NB4 (cell line): ENCODE results near the gene PRKG2.
"Not testable (repeated sequence)": the region's sequence is repeated elsewhere in the genome, so short reads cannot be mapped to it uniquely, and the experiment has no call there.

Experiments
- DNase-seq: peaks from one replicate; pipeline ENCODE4 v3.0.0; 2010; ENCODE audit warnings: low read depth
- H3K4me3 ChIP-seq: one replicate; pipeline ENCODE4 v1.5.1; 2011; ENCODE audit warnings: mild to moderate bottlenecking, low read depth, low read length, moderate library complexity
- CTCF ChIP-seq: IDR thresholded peaks from one replicate; pipeline ENCODE4 v1.5.1; 2012; ENCODE audit warnings: low read depth, low read length
- MAX ChIP-seq: IDR thresholded peaks from 2 replicates; pipeline ENCODE4 v1.6.1; 2011; ENCODE audit warnings: low read depth, low read length
- MYC ChIP-seq: IDR thresholded peaks from 2 replicates; pipeline ENCODE4 v1.6.1; 2011; ENCODE audit warnings: low read depth, low read length
- POLR2A ChIP-seq: IDR thresholded peaks from 2 replicates; pipeline ENCODE4 v1.6.1; 2011; ENCODE audit warnings: mild to moderate bottlenecking; ENCODE audit not compliant: insufficient read length; ENCODE audit errors: extremely low read depth

PRKG2 gene

GRCh38 chr4:81162752-81163458 is 52.1 kb downstream of the PRKG2 start:
- no peak for DNase-seq
- no peak for TF ChIP-seq MAX
- no peak for TF ChIP-seq POLR2A
- TF ChIP-seq MYC = no peak
- TF ChIP-seq CTCF = no peak
- H3K4me3 ChIP-seq = no peak overlapping the region

- H3K4me3 ChIP-seq, DNase-seq: not testable (repeated sequence)
These were observed 61.2 kb downstream of the PRKG2 start for GRCh38 chr4:81153714-81154323.

GRCh38 chr4:81152839-81153713 is 61.9 kb downstream of the PRKG2 start:
- H3K4me3 ChIP-seq = no peak overlapping the region
- TF ChIP-seq MYC (no peak), MAX (no peak), CTCF (no peak), POLR2A (no peak)
- DNase-seq = no peak

GRCh38 chr4:81149976-81150375 is 65.0 kb downstream of the PRKG2 start:
- H3K4me3 ChIP-seq = no peak overlapping the region
- TF ChIP-seq MAX (no peak), CTCF (no peak), MYC (no peak), POLR2A (no peak)
- no peak for DNase-seq

- no peak for TF ChIP-seq MYC
- TF ChIP-seq MAX = no peak
- no peak for TF ChIP-seq POLR2A
- TF ChIP-seq CTCF = no peak
- DNase-seq = no peak
- no peak overlapping the region for H3K4me3 ChIP-seq
These were observed 66.4 kb downstream of the PRKG2 start for GRCh38 chr4:81148576-81148975.

GRCh38 chr4:81146466-81146865 is 68.6 kb downstream of the PRKG2 start:
- H3K4me3 ChIP-seq = no peak overlapping the region
- TF ChIP-seq POLR2A (no peak), MYC (no peak), CTCF (no peak), MAX (no peak)
- DNase-seq = no peak
